Measurements from ENCODE around the gene FUT7. TPM values are rescaled to one million over a fixed set of nuclear protein-coding genes. Genes with fewer than 3 reads are reported as not detected.
A peak's percentile ranks its signal among the peaks of the same experiment; 100 is the strongest.

FUT7 gene
- polyA plus RNA-seq, 3 donors: 6.1 to 13.4 (median 10.5) TPM

DNA sequence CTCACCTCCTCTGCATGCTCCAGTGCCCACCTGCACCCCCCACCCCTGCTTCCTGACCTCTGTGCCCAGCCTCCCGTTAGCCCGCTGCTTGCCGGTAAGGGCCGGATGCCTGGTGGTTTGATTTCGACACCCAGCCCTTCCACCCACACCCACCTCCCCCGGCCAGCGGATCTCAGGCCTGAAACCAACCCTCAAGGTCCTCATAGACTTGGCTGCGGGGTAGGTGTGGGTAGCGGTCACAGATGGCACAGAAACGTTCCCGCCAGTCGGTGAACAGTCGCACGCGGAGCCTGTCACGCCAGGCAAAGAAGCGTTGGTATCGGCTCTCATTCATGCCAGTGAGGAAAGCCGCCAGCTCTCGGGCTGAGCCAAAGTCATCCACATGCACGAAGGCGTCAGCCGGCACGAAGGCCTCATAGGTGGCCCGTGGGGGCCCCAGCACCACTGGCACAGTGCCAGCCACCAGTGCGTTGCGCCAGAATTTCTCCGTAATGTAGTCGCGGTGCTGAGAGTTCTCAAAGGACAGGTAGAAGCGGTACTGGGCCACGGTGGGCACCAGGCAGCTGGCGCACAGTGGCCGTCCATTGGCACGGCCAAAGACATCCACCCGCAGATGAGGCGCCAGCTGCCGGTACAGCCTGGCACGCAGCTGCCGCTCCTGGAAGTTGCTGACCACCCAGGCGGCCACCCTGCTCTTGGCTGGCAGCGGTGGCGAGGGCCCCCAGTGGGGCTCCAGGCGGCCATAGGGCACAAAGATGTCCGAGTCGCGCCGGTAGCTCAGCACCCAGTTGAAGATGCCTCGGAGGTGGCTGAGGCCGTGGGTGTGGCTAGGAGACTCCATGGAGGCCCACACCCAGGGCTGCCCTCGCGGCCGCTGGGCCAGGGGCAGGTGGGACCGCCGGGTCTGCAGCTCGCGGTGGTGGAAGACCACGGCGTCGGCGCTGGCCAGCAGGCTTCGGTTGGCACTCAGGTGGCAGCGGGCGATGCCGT lies 1.1 kb downstream of the FUT7 start:
- H2AFZ ChIP-seq (ENCODE audit: insufficient read depth, low read depth, low read length, poor library complexity, severe bottlenecking): peak overlapping the region; percentile 48
- no peaks in the 10 kb centered on the region for H3K9me3 ChIP-seq (replicated peaks in 1 of 2; ENCODE audit: control insufficient read depth in 1 of 2, insufficient read depth in 1 of 2, low read length in 2 of 2)
- H3K79me2 ChIP-seq (ENCODE audit: insufficient read depth, low read length): peaks cover 69% of the 10 kb centered on the region
- H3K9ac ChIP-seq (ENCODE audit: insufficient read depth, low read length, poor library complexity, severe bottlenecking): peak overlapping the region; percentile 77
- TF ChIP-seq, protein P1, sequence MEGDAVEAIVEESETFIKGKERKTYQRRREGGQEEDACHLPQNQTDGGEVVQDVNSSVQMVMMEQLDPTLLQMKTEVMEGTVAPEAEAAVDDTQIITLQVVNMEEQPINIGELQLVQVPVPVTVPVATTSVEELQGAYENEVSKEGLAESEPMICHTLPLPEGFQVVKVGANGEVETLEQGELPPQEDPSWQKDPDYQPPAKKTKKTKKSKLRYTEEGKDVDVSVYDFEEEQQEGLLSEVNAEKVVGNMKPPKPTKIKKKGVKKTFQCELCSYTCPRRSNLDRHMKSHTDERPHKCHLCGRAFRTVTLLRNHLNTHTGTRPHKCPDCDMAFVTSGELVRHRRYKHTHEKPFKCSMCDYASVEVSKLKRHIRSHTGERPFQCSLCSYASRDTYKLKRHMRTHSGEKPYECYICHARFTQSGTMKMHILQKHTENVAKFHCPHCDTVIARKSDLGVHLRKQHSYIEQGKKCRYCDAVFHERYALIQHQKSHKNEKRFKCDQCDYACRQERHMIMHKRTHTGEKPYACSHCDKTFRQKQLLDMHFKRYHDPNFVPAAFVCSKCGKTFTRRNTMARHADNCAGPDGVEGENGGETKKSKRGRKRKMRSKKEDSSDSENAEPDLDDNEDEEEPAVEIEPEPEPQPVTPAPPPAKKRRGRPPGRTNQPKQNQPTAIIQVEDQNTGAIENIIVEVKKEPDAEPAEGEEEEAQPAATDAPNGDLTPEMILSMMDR (IDR thresholded peaks at IDR 0.05): no peak
- no peaks in the 10 kb centered on the region for H3K27me3 ChIP-seq (ENCODE audit: control insufficient read depth in 2 of 2, insufficient read depth in 2 of 2, low read length in 2 of 2)
- Mint-ChIP-seq H3K27ac (peak overlapping the region; percentile 87 to 94 (median 91)), H3K4me1 (peaks cover 60% of the 10 kb centered on the region), H3K36me3 (peaks cover 0 to 6% of the 10 kb centered on the region in 2 donors), H3K4me3 (peak overlapping the region; percentile 87 to 92), H3K27me3 (ENCODE audit: low read depth in 3 of 3) (peaks cover 4 to 7% (median 4%) of the 10 kb centered on the region in 3 donors), H3K9me3 (no peaks in the 10 kb centered on the region)
- peak overlapping the region; percentile 98 for H3K4me2 ChIP-seq (replicated peaks; ENCODE audit: extremely low read depth, low read length, poor library complexity, severe bottlenecking)
- peak overlapping the region; percentile 47 to 88 (median 68) for H3K4me3 ChIP-seq (replicated peaks in 1 of 3; ENCODE audit: low read depth in 2 of 3, low read length in 3 of 3)
- peaks cover 27% of the 10 kb centered on the region for H4K20me1 ChIP-seq (ENCODE audit: insufficient read depth, low read length)
- H3K4me1 ChIP-seq (ENCODE audit: control insufficient read depth in 1 of 2, insufficient read depth in 2 of 2, low read length in 2 of 2): peaks cover 65 to 87% of the 10 kb centered on the region in 2 donors
- peak overlapping the region; percentile 83 to 92 for H3K27ac ChIP-seq (ENCODE audit: low read depth in 1 of 2, low read length in 2 of 2)
- DNase-seq: peak; percentile 52 to 65 (median 57)
- WGBS (ENCODE audit: insufficient coverage): 34% methylated on average over 57 of the region's 65 CpGs
- H3K36me3 ChIP-seq (replicated peaks in 1 of 2; ENCODE audit: control insufficient read depth in 1 of 2, insufficient read depth in 2 of 2, low read length in 2 of 2): peaks cover 4% of the 10 kb centered on the region in 2 donors
- intact Hi-C loops (cut with micrococcal nuclease): loop anchor here (5.0 to 10.0 kb wide), 6 partner anchors 34 to 244 kb away; partner anchors contain the start of genes AJM1 (in 1 of the 2), C8G (in 1 of the 2), CLIC3 (in 1 of the 2) and FBXW5 (in 1 of the 2)

DNA sequence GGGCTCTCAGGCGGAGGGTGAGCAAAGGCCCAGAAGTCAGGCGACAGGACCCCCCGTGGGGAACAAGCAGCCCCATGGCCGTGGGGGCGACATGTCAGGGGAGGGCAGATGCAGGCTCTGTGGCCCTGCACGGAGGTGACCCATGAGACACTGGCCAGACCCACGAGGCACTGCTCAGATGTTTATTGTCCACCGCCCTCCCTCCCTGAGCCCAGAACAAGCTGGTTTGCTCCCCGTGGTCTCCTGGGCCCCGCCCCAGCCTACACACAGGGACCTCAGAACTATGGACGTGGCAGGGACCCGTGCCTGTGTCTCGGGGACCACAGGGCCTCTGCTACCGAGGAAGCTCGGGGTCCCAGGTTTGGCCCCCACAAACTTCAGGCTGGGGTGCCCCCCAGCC lies 1.9 kb downstream of the FUT7 start:
- Histone ChIP-seq H2AFZ (ENCODE audit: insufficient read depth, low read depth, low read length, poor library complexity, severe bottlenecking) (peak overlapping the region; percentile 48), H3K27ac (ENCODE audit: low read depth in 1 of 2, low read length in 2 of 2) (peak overlapping the region; percentile 83 to 92), H3K9ac (ENCODE audit: insufficient read depth, low read length, poor library complexity, severe bottlenecking) (peak overlapping the region; percentile 77), H3K4me2 (replicated peaks; ENCODE audit: extremely low read depth, low read length, poor library complexity, severe bottlenecking) (peak overlapping the region; percentile 98), H3K4me3 (replicated peaks in 1 of 3; ENCODE audit: low read depth in 2 of 3, low read length in 3 of 3) (peak overlapping the region; percentile 47 to 88 (median 68)), H3K79me2 (ENCODE audit: insufficient read depth, low read length) (peaks cover 61% of the 10 kb centered on the region), H3K36me3 (replicated peaks in 1 of 2; ENCODE audit: control insufficient read depth in 1 of 2, insufficient read depth in 2 of 2, low read length in 2 of 2) (no peaks in the 10 kb centered on the region), H3K9me3 (replicated peaks in 1 of 2; ENCODE audit: control insufficient read depth in 1 of 2, insufficient read depth in 1 of 2, low read length in 2 of 2) (no peaks in the 10 kb centered on the region), H4K20me1 (ENCODE audit: insufficient read depth, low read length) (peaks cover 18% of the 10 kb centered on the region), H3K27me3 (ENCODE audit: control insufficient read depth in 2 of 2, insufficient read depth in 2 of 2, low read length in 2 of 2) (no peaks in the 10 kb centered on the region), H3K4me1 (ENCODE audit: control insufficient read depth in 1 of 2, insufficient read depth in 2 of 2, low read length in 2 of 2) (peaks cover 57 to 79% of the 10 kb centered on the region in 2 donors)
- intact Hi-C loops (cut with micrococcal nuclease): loop anchor here (5.0 to 10.0 kb wide), 6 partner anchors 33 to 243 kb away; partner anchors contain the start of genes AJM1 (in 1 of the 2), C8G (in 1 of the 2), CLIC3 (in 1 of the 2) and FBXW5 (in 1 of the 2)
- no peaks in the 10 kb centered on the region for H3K9me3 Mint-ChIP-seq
- peaks cover 54% of the 10 kb centered on the region for H3K4me1 Mint-ChIP-seq
- peaks cover 4 to 7% (median 4%) of the 10 kb centered on the region in 3 donors for H3K27me3 Mint-ChIP-seq (ENCODE audit: low read depth in 3 of 3)
- peaks cover 0 to 4% of the 10 kb centered on the region in 2 donors for H3K36me3 Mint-ChIP-seq
- peak overlapping the region; percentile 87 to 92 for H3K4me3 Mint-ChIP-seq
- DNase-seq: peak; percentile 8 to 21 (median 18)
- peak overlapping the region; percentile 87 to 94 (median 91) for H3K27ac Mint-ChIP-seq
- 18% methylated on average over 6 of the region's 15 CpGs for WGBS (ENCODE audit: insufficient coverage)
- TF ChIP-seq, protein P1 (IDR thresholded peaks at IDR 0.05): no peak

Measured in CD14-positive monocyte (primary cell).